ENCODE measurements around the gene OLFML1.

Gene OLFML1

DNA sequence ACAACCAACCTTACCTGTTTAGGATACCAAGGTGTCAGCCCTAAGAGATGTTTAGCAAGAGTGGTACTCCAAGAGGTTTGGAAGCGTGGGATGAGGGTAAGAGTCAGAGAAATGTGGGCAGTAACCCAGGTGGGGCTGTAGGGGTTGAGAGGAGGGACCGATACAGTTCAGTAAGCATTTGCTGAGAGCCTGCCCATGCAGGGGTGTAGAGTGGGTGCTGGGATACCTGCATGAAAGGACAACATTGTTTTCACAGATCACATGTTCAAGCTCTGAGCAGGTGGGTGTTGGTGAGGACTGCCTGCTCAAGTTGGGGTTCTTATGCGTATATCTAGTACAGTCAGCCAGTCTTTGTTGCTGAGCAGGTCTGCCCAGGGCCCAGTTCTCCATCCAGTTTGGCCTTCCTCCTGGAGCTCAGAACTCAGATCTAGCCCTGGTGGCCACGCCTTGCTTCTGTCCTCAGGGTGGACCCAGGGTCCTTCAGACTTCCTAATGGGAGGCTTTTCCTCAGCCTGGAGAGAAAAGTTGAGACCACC lies 43.3 kb downstream of the OLFML1 start:
- H3K4me3 ChIP-seq (ENCODE audit: low read depth, low read length), result no peak overlapping the region
- TF ChIP-seq, protein P1, sequence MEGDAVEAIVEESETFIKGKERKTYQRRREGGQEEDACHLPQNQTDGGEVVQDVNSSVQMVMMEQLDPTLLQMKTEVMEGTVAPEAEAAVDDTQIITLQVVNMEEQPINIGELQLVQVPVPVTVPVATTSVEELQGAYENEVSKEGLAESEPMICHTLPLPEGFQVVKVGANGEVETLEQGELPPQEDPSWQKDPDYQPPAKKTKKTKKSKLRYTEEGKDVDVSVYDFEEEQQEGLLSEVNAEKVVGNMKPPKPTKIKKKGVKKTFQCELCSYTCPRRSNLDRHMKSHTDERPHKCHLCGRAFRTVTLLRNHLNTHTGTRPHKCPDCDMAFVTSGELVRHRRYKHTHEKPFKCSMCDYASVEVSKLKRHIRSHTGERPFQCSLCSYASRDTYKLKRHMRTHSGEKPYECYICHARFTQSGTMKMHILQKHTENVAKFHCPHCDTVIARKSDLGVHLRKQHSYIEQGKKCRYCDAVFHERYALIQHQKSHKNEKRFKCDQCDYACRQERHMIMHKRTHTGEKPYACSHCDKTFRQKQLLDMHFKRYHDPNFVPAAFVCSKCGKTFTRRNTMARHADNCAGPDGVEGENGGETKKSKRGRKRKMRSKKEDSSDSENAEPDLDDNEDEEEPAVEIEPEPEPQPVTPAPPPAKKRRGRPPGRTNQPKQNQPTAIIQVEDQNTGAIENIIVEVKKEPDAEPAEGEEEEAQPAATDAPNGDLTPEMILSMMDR (IDR thresholded peaks at IDR 0.05; ENCODE audit: borderline replicate concordance, insufficient read depth, low read depth, low read length), result no peak

DNA sequence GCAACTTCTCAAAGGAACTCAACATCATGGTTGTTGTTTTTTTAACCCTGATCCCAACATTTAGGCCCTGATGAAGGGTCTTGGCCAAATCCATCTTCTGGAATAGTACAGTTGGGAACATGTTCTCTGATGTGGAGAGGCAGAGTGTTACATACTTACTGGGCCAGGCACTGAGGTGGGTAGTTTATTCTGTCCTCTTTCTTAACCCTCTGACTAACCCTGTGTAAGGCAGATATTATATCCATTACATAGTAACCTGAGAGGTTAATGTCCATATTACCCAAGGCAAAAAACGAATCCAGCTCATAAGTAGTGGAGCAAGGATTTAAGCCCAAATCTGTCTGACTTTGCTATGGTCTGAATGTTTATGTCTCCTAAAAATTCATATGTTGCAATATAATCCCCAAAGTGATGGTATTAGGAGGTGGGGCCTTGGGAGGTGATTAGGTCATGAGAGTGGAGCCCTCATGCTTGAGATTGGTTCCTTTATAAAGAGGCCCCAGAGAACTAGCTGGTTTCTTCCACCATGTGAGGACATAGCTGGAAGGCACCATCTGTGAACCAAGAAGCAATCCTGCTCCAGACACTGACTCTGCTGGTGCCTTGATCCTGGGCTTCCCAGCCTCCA lies 44.8 kb downstream of the OLFML1 start:
- H3K4me3 ChIP-seq (ENCODE audit: low read depth, low read length), result no peak overlapping the region
- TF ChIP-seq, protein P1 (IDR thresholded peaks at IDR 0.05; ENCODE audit: borderline replicate concordance, insufficient read depth, low read depth, low read length), result no peak

DNA sequence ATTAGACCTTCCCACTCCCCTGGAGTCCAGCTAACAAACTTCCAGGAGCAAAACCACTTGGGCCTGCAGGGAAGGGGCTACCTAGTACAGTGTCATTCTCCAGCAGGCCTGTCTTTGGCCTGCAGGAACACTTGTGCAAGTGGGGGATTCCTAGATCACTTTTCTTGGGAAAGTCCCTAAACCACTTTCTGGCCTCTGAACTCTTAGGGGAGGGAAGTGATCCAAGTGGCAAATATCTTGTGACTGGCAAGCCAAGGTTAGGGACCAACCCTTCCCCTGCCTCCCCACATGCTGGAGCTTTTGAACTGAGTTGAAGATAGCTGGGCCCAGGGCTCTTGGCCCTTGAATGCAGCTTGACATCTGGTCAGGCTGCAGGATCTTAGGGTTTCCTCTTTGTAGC lies 45.7 kb downstream of the OLFML1 start:
- H3K4me3 ChIP-seq (ENCODE audit: low read depth, low read length), result no peak overlapping the region
- TF ChIP-seq, protein P1 (IDR thresholded peaks at IDR 0.05; ENCODE audit: borderline replicate concordance, insufficient read depth, low read depth, low read length), result no peak

DNA sequence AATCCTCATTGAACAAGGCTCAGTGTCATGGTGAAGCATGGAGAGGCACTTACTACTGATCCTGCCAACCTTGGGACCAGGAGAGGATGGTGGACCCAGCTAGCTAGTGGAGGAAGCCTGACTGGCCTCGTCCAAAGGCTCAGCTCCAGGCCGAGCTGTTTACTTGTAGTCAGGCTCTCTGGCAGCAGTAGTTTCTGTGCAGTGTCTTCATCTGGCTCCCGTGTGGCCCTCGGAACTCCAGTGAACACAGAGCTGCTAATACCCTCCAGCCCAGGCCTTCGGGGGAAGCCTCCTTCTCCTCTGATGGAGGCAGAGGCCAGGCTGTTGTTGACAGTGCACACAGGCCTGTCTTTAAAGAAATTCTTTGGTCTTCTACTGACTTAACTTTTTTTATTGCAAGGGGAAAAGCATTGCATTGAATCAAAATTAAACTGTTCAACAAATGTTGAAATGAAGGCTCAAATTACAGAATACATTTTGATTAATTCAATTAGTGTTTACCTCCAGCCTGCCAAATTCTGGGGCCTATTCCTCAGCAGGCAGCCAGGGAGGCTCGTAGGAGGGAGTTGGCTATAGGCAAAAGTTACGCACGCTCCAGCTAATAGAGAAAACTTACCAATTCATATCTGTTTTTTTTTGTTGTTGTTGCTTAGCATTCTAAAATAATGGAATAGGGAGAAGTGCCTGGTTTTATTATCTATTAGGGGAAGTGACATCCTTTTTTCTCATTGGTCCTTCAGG lies 47.3 kb downstream of the OLFML1 start:
- TF ChIP-seq, protein P1 (IDR thresholded peaks at IDR 0.05; ENCODE audit: borderline replicate concordance, insufficient read depth, low read depth, low read length), result no peak
- H3K4me3 ChIP-seq (ENCODE audit: low read depth, low read length), result no peak overlapping the region

DNA sequence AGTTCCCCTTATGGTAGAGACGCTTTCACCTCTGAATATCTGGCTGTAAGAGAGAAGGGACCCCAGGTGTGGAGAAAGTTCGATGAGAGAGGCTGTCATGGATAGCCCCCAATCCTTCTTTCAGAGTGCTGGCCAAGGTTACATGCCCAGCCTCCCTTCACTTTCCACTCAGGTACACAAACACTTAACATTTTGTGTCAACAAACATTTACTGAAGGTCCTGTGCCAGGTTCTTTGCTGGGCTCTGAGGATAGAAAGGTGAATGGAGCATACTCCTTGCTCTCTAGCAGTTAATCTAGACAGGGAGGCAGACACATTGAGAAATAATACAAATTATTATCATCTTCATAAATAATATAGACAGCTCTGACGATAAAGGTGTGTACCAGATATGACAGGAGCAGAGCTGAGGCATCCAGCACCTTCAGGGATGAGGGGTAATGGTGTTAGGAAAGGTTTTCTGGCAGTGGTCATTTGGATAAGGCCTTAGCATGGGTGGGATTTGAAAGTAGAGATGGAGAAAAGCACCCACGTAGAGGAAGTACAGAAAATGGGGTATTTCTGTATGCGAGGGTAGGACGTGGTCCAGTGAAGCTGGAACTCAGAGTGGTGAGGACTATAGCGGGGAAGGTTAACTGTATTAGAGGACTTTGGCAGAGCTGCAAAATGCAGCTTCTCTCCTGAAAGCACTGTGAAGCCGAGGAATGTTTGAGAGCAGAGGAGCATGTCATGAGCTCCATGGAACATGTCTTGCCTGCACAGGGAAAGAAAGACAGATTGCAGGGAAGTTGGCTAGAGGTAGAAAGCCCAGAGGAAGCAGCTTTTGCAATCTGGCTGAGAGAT lies 48.1 kb downstream of the OLFML1 start:
- TF ChIP-seq, protein P1 (IDR thresholded peaks at IDR 0.05; ENCODE audit: borderline replicate concordance, insufficient read depth, low read depth, low read length), result no peak
- no peak overlapping the region for H3K4me3 ChIP-seq (ENCODE audit: low read depth, low read length)

DNA sequence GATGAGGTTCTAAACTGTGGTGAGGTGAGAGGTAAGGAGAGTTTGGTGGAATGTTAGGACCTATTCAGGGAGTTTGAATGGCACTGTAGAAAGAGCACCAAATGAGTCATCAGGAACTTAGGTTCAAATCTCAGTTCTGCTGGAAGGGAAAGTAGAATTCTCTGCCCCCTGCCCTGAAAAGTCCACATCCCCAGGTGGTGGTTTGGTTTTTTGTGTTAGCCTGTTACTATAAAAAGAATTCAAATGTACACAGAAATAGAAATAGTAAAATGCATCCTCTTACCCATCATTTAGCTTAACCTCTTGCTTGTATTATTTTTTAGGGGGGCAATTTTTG lies 48.7 kb downstream of the OLFML1 start:
- TF ChIP-seq, protein P1 (IDR thresholded peaks at IDR 0.05; ENCODE audit: borderline replicate concordance, insufficient read depth, low read depth, low read length), result no peak
- H3K4me3 ChIP-seq (ENCODE audit: low read depth, low read length), result no peak overlapping the region

Measured in GM12875 (cell line).